GM12892 (cell line): ENCODE measurements around the gene EXD3.

Source experiments
- POLR2A ChIP-seq: IDR thresholded peaks from 2 replicates; pipeline ENCODE4 v1.6.1; 2011; ENCODE audit warnings: low read depth, low read length, control low read depth
- POLR2AphosphoS5 ChIP-seq: IDR thresholded peaks from 2 replicates; pipeline ENCODE4 v1.6.1; 2011; ENCODE audit warnings: low read depth, low read length, control low read depth
- TAF1 ChIP-seq: IDR thresholded peaks from 2 replicates; pipeline ENCODE4 v1.6.1; 2011; ENCODE audit warnings: low read depth, mild to moderate bottlenecking, control low read depth, low read length, borderline replicate concordance

GRCh38 chr9:137405677-137406081 is 17.3 kb downstream of the EXD3 start:
- TF ChIP-seq TAF1 = no peak
- TF ChIP-seq POLR2A = no peak
- TF ChIP-seq POLR2AphosphoS5 = no peak
